GM04504 (cell line): ENCODE measurements around the gene TMTC3.
A peak's percentile ranks its signal among the peaks of the same experiment; 100 is the strongest.
"Not testable (repeated sequence)": the region's sequence is repeated elsewhere in the genome, so short reads cannot be mapped to it uniquely, and the experiment has no call there.

Experiments
- DNase-seq: peaks from one replicate; pipeline ENCODE4 v3.0.0-alpha.2; 2012; ENCODE audit warnings: low read depth

TMTC3 gene

DNA sequence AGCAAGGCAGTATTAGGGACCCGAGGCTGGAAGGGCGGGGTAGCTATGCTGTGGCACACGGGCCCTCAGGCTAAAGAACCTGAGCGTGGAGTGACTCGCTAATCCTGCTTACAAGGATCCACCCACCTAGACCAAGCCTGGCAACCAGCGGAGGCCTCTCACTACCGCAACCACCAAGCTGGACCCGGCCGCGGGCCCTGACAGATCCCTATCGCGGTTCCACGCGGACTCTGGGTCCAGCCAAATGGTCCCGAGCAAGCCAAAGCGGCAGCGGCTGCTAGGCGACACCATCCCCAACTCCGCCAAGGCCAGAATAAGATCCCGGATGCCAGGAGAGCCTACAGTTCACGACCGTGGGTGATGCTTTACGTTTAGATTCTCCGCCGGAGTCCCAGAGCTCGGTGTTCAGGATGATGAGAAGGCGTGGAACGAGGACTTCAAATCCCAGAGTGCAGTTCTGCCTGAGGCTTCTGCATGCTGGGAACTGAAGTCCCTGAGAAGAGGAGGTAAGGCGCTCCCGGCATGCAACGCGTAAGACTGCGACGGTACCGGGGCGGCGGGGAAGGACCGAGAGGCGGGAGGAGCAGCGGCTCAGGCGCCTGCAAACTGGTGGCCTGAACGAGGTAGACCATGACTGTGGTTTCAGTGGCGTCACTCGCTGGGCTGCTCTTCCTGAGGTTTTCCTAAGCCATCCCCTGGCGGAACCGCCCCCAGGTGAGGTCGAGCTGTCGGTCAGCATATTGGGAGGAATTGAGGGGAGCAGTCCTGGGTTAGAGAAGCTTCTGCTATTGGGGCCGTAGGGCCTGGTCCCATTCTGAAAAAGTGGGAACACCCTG, at the start of gene TMTC3, which contains the start of gene CEP290:
Gene TMTC3 (plus strand): TSS at position 534 of the 836 bp plus-strand sequence. CDS start 6,009 bp downstream, outside the sequence.
Gene CEP290 (minus strand): TSS at position 315 of the 836 bp plus-strand sequence. CDS start 781 bp downstream, outside the sequence.
- peak; percentile 100 for DNase-seq

DNA sequence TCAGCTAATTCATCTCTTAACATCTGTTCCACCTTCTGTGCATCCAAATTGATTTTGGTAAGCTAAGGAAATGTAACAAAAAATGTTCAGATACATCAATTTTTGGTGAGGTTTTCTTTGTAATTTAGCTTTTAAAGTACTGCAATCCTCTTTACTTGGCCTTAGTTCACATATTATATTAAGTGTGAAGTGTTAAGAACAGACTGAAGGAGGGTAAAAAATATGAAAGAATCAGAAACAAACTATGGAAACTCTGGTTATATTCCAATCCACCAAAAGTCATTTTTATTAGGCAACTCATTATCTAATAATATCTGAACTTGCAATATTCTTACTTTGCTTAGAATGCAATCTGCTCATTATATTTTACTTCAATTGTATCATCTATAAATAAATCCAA, 49.3 kb upstream of the TMTC3 start:
- no peak for DNase-seq

DNA sequence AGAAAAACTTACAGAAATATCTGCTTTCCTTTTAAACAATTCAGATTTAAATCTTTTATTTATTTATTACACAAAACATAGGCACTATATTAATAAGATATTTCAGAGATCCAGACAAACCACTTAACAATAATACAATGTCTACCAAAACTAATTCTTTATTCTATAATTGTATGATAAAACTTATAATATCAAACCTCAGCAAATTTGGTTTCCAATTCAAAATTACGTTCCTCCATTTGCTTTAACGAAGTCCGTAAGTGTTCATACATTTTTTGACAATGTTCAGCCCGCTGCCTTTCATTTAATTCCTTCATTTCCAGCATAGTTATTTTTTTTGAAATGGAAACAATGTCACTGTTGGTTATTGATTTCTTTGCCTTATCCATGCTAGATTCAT, 48.5 kb upstream of the TMTC3 start:
- DNase-seq: no peak

DNA sequence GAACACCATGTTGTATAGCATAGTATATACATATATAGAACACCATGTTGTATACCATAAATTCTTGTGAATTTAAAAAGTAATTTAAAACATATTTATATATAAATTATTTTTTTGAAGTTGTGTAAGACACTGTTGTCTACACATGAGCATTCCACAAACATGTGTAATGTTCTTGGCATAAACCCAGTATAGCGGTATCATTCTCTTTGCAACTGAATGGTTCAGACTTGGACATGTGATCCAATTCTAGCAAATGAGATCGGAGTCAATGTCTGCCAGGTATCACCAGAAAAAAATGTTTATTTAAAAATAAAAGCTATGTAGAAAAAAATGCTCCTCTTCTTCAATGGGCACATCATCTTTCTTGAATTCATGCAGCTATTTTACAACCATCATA, 34.1 kb upstream of the TMTC3 start:
- DNase-seq: no peak

DNA sequence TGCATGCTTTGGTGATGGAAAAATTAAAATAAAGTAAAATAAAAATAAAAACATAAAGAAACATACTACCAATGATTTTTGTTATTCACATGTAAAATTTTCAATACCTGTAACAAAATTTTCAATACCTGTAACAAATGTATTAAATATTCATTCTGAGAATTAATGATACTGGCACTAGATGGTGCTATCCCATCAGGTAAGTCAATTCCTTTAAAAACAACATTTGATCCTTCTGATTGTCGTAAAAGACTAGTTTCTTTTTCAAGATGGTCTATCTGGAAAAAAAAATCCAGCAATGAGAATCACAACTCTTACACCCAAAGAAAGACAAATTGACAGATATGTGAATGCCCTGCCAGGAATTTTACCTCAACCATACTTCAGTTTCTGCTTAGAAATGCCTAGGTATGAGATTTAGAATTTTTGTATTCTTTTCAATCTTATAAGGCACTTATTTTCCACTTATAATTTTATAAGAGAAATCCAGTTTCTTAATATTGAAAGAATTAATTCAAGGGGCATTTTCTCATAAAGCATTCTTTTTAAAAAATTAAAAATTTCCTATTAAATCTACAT, 30.9 kb upstream of the TMTC3 start:
- DNase-seq: peak; percentile 20

DNA sequence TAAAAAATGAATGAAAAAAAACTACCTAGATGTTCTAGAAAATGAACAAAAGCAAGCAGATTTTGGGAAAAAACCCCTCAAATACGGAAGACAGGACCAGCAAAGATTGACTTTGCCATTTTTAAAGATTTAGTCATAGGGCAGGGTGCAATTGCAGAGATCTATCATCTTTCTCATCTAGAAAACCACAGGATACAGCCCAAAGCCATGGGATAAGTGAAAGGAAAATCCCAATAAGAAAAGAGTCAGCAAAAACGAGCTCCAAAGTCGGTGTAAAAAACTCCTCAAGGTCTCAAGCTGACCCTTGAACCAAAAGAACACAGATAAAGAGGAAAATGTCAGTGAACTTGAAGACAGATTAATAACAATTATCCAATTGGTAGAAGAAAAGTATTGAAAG, 28.2 kb upstream of the TMTC3 start:
- DNase-seq: no peak

DNA sequence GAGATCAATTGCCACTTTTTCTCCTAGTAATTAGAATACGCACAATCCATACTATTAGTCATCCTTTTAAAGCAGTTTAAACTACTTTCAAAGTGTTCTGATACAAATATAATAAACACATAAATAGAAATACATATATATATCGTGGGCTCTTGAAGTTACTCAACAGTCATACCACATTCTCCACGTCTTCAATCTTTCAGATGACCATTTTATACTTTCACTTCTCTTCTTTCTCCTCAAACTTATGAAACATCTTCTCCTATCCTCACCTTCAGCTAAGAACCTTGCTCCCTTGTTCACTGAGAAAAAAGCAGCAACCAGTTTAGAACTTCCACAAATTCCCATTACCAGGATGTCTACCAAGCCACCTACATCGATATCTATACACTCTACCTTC, 19.4 kb upstream of the TMTC3 start:
- DNase-seq: no peak

DNA sequence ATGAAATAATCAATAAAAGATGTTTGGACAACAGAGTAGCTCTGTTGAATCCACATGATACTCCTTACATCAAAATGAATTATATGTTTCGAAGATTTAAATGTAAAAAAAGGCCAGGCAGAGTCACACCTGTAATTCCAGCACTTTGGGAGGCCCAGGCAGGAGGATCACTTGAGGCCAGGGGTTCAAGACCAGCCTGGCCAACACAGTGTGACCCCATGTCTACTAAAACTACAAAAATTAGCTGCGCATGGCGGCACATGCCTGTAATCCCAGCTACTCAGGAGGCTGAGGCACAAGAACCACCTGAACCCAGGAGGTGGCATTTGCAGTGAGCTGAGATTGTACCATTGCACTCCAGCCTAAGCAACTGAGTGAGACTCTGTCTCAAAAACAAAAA, 15.0 kb upstream of the TMTC3 start:
- no peak for DNase-seq

DNA sequence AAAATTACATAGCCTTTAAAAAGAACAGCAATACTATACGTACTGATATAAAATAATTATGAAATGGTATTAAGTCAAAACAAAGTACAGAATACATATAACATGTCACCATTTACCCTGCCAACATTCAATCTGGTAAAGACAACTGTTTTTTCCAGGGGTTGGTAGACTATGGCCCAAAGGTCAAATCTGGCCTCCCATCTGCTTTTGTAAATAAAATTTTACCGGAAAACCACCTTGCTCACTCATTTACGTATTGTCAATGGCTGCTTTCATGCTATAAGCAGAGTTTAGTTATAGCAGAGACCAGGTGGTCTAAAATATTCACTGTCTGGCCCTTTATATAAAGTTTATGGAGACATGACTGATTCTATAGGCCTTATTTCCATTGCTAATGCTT, 14.3 kb upstream of the TMTC3 start:
- DNase-seq: no peak

DNA sequence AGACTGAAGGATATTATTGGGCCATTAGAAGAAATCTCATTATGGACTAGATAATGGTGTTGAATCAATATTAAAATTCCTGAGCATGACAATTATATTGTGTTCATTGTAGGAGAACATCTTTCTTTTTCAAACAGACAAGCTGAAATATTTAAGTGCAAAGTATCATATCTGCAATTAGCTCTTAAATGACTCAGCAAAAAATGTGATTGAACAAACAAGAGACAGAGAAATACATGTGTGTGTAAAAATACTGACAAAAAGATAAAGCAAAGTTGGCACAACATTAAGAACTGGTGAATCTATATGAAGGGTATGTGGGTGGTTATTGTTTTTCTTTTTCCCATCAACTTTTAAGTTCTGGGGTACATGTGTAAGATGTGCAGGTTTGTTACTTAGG, 9.7 kb upstream of the TMTC3 start:
- DNase-seq: no peak

DNA sequence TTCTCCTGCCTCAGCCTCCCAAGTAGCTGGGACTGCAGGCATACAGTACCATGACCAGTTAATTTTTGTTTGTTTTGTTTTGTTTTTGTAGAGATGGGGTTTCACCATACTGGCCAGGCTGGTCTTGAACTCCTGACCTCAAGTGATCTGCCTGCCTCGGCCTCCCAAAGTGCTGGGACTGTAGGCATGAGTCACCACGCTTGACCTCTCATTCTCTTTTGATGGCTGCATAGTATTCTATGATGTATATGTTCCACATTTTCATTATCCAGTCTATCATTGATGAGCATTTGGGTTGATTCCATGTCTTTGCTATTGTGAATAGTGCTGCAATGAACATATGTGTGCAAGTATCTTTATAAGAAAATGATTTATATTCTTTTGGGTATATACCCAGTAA, 8.9 kb upstream of the TMTC3 start:
- DNase-seq: not testable (repeated sequence)

DNA sequence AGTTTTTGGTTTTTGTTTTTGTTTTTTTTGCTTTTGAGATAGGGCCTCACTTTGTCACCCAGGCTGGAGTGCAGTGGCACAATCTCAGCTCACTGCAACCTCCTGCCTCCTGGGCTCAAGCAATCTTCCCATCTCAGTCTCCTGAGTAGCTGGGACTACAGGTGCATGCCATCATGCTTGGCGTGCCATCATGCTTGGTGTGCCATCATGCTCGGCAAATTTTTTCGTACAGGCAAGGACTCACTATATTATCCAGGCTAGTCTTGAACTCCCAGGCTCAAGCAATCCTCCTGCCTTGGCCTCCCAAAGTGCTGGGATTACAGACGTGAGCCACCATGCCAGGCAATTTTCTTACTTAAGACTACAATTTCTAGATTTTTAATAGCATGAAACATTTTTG, 2.4 kb upstream of the TMTC3 start:
- DNase-seq: not testable (repeated sequence)

DNA sequence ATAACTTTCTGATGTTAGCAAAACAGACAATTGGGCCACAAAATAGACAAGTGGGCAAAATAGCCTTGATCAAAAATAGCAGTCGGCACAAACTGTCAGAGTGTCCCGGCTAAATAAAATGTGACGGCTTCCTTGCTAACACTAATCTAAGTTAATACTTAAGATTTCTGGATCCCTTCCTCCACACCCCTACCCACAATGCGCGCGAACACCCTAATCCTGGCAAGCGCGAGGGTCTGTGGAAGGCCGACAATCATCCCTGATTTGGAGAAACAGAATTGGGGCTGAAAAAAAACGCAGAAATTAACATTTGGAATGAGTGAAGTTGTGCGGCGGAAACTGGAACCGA, 708 bp upstream of the TMTC3 start:
- no peak for DNase-seq

DNA sequence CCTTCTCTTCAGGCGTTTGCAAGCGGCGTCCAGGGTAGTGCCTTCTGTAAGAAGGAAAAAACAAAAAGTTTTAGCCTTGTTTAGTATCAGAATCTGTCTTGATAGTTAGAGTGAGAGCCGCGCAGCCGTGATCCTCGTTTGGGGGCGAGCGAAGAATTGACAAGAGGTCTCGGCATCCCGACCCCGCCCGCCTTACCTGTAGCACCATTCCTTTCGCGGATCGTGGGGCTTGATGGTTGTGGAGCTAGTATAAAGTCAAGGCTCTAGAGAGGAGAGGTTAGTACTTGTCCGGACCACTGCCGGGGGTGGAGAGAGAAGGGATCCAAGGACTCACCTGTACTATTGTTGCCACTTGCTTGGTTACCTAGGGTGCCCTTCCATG, 494 bp downstream of the TMTC3 start:
- DNase-seq: no peak

DNA sequence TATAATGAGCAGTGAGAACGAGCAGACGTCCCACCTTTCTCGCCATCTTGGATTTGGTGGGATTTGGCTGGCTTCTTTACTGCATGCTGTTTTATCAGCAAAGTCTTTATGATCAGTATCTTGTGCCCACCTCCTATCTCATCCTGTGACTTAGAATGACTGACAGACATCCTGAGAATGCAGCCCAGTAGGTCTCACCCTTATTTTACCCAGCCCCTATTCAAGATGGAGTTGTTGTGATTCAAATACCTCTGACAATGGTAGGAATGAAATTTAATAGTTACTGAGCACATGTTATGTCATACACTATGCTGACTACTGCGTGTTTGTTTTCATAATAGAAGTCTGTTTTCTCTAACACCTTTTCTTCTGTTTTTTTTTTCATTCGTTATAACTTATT, 1.9 kb downstream of the TMTC3 start:
- no peak for DNase-seq

DNA sequence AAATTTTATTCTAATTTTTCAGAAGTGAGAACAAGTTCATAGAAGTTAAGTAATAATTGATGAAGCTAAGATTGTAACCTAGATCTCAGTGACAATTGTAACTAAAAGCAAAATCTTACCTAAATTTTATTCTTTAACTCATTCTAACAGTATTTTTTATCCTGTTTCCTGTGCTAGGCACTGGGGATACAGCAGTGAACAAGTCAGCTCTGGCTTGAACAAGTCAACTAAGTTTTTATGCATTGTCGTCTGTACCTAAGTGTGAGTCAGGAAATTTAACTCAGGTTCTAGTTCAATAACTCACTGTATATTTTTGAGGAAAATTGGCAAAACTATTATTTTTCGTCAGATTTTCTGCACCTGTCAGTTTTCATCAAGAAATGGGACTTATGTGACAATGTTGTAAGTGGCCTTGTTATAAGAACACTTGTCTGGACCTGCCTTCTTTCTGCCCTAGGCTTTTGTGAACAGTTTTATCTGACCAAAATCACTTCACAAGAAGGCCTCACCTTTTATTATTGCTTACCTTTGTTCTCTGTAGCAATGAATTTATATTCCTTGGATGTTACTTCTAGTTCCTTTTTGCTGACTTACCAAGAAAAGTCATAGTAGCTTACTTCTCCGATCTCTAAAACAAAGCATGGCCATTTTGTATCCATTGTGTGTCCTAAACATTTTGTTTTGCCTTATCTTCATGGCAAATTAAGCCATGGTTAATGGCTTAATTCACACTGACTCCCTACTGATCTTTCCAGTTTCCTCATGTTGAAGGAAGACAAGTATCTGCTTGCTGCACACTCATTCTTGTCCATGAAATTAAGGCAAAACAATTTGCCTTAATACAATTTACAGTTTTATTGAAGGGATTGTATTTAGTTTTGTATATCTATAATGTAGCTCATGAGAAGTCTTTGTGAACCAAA, 2.7 kb downstream of the TMTC3 start:
- no peak for DNase-seq

DNA sequence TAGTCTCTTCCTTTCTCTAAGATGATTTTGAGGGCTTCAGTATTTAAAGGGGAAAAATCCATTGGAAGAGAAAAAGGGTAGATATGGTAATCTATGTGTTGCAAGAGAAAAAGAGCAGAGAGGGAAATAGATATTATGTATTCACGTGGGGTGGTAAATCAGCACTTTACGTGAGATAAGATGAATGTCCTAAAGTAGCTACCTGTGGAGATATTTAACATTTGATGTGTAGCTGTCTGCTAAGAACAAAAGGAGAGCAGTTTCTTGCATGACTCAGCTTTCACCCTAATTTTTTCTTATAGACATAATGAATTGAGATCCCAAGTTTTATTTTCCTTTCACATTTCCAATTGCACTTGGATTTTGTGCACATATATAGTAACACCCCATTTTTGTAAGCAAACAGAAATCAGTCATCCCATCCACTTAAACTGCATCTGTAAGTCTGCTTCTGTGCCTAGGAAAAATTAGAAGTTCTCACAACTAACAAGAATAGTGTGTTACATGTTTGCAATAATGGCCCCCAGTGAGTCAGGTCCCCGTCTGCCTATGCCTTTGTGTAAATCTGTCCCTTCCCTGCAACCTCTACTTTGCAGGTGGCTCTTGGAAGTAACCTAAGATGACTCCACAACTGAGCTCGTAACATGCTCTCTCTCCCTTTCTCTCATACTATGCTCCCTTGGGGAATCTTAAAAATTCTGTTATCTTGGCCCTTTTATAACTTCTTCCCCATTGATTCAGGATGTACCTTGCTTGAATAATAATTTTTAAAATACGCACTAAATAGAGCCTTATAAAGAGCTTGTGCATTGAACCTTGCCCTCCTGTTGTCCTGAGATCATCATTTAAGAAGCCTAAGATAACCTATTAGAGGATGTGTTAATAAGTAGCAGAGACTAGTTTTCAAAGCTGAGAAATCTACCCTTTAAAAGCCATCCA, 3.7 kb downstream of the TMTC3 start:
- DNase-seq: no peak

DNA sequence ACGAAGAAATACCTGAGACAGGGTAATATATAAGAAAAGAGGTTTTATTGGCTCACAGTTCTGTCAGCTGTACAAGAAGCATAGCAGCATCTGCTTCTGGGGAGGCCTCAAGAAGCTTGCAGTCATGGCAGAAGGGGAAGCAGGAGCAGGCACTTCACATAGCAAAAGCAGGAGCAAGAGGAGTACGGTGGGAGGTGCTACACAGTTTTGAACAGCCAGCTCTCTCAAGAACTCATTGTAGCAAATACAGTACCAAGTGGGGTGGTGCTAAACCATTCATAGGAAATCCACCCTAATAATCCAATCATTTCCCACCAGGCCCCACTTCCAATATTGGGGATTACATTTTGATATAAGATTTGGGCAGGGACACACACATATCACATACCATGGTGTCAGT, 8.0 kb downstream of the TMTC3 start:
- DNase-seq: no peak

DNA sequence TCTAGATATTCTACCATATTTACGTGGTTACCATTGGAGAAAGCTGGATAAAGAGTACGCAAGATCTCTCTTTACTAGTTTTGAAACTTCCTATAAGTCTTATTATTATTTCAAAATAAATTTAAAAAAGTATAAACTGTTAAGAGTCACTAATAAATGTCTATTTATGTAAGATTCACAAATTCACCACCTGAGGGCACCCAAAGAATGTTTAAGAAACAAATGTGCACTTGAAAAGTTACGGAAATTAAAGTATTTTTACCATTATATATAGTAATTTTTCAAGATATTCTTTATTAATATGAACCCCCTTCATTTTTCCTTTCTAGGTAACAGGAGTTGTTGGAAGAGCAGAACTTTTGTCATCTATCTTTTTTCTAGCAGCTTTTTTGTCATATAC, 11.9 kb downstream of the TMTC3 start:
- DNase-seq: peak; percentile 14

DNA sequence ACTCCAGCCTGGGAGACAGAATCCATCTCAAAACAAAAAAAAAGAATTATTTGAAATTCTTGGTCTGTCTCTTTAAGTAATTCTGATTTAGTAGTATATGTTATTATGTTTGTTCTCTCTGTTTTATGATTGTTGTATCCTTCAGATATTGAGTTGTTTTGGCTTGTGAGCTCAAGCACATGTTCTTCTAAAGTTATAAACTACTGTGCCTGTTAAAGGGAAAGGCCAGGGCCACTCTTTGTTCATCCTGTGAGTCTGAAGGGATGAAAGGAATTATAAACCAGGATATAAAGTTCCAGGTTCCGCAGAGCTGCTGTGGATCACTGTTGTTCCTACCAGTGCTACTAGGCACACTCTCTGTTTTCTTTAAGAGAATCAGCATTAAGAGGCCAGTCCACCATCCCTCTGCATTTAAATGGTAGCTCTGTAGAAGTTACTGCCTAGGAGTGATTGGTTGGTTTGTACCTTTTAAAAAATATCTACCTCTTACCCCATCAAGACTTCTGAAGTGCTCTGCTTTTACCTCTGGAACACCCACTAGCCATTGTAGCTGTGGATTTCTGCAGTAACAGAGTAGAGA, 14.1 kb downstream of the TMTC3 start:
- DNase-seq: no peak

DNA sequence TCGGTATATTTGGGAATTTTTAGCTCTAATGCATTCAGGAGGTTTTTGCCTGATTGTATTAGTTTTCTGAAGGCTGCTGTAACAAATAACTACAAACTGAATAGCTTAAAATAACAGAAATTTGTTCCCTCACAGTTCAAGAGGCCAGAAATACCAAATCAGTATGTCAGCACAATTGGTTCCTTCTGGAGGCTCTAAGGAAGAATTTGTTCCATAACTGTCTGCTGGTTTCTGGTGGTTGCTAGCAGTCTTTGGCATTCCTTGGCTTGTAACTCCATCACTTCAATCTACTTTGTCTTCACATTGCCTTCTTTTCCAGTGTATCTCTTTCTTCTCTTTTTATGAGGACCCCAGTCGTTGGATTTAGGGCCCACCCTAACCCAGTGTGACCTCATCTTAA, 21.3 kb downstream of the TMTC3 start:
- no peak for DNase-seq
